ENCODE measurements around the gene CDC42BPA.

CDC42BPA gene

DNA sequence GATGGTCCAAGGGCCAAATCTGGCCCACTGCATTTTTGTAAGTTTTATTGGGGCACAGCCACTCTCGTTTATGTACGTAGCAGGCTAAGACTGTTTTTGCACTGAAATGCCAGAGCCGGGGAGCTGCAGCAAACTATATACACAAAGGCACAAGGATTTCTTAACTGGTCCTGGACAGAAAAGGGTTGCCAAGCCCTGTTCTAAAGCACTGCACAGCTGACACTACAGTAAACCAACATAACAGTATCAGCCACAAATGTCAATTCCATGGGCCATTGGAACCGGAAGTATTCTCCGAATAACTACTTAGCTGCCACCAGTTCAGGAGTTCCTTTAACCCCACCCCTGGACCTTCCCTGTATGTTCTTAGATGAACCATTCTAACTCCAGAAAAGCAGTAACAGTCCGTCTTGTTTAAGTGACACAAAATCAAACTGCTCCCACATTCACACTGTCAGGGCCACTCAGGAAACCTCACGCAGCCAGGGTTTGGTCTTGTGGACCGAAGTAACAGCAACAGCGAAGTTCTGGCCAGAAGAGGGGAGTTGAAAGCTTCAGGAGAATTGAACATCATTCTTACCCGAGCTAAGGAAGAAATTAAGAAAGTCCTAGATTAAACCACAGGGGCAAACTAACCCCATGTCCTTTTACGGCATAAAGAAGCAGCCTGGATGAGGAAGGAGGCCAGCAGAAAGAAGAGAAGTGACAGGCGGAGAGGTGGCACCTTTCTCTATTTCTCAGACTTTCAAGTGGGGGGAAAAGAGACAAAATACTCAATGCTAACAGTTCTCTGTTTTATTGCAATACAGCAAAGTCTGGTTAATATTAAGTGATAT lies 329.0 kb downstream of the CDC42BPA start:
- no peak for DNase-seq

- no peak for DNase-seq
These were observed 330.0 kb downstream of the CDC42BPA start for GRCh38 chr1:226988334-226988666.

DNA sequence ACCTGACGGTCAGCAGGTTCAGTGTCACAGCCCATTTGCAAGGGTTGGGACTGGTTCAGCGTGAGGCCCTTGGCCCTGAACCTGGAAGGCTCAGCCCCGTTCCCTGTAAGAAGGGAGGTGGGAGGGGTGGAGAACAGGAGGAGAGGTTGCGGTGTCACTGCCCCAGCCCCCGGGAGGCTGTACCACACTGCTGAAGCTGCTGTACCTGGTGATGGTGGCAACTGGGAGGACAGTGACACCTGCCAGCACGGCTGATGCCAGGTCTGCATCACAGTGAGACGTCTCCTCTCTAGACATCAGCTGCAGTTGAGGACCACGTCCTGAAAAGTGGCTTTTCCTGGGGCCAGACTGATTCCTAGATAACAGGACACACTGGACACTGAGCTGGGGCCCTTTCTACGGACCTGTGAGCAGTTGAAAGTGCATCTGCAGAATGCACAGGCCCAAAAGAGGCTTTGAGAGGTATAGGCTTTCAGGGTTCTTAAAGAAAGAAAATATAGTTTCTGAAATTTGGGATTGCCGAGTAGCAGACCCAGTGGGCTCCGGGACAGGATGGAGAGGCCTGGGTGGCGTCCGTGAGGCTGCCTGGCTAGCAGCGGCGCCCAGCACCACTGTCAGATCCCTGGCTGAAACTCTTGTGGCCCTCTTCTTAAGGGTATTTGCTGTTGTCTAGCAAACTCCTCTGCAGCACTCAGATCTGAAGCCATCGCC lies 330.5 kb downstream of the CDC42BPA start:
- no peak for DNase-seq

- no peak for DNase-seq
These were observed 331.1 kb downstream of the CDC42BPA start for GRCh38 chr1:226987179-226987536.

DNA sequence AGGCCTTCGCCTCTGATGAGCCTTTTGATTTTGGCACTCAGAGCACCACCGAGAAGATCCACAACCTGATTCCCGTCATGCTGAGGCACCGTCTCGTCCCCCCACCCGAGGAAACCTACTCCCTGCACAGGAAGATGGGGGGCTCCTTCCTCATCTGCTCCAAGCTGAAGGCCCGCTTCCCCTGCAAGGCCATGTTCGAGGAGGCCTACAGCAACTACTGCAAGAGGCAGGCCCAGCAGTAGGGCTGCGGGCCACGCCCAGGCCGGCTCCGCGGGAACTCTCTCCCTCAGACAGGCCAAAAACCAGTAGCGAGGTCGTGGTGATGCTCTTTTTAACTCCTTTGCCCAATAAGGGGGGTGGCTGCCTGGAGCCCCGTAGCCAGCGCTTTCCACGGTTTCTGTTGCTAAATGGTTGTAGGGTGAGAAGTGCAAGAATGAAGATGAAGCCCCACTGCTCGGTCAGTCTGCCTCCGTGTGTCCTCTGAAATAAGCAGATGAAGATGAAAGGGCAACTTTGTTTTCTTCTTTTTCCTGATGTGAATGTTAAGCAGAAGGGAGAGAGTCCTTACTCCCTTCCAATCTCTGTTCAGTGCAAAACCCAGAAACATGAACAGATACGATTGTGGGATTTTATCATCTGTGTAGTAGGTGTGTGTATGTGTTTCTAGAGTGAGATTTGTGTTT lies 331.7 kb downstream of the CDC42BPA start:
- no peak for DNase-seq

- DNase-seq: no peak
These were observed 332.3 kb downstream of the CDC42BPA start for GRCh38 chr1:226985839-226986463.

GRCh38 chr1:226985239-226985838 lies 333.0 kb downstream of the CDC42BPA start:
- no peak for DNase-seq

GRCh38 chr1:226984521-226985238 lies 333.6 kb downstream of the CDC42BPA start:
- DNase-seq: no peak

DNA sequence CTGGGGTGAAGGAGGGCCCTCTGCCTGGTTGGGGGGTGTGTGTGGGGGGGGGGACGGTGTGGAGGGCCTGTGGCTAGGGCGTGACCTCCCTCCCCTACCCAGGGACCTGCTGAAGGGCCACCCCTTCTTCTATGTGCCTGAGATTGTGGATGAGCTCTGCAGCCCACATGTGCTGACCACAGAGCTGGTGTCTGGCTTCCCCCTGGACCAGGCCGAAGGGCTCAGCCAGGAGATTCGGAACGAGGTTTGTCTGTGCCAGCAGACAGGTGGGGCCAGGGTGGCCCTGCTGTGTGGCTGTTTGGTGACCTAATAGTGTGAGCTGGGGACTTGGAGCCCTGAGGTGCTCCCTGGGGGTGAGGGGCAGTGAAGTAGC lies 334.3 kb downstream of the CDC42BPA start:
- DNase-seq: no peak

- DNase-seq: no peak
These were observed 334.9 kb downstream of the CDC42BPA start for GRCh38 chr1:226983247-226983991.

GRCh38 chr1:226982451-226983177 lies 335.7 kb downstream of the CDC42BPA start:
- no peak for DNase-seq

DNA sequence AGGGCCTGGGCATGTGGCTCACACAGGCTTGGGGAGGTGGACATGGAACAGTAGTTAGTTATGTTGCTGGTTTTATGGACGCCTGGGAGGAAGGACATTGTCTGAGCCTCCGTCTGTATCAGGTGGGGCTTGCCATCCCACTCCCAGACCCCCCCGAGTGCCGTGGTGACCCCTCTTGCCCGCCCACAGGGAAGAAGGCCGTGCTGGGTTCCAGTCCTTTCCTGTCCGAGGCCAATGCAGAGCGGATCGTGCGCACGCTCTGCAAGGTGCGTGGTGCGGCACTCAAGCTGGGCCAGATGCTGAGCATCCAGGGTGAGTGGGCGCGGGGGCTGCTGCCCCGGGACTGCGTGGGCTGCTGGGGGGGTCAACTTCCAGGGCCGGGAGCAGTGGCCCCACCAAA lies 336.5 kb downstream of the CDC42BPA start:
- DNase-seq: no peak

- DNase-seq: no peak
These were observed 336.9 kb downstream of the CDC42BPA start for GRCh38 chr1:226981386-226981817.

DNA sequence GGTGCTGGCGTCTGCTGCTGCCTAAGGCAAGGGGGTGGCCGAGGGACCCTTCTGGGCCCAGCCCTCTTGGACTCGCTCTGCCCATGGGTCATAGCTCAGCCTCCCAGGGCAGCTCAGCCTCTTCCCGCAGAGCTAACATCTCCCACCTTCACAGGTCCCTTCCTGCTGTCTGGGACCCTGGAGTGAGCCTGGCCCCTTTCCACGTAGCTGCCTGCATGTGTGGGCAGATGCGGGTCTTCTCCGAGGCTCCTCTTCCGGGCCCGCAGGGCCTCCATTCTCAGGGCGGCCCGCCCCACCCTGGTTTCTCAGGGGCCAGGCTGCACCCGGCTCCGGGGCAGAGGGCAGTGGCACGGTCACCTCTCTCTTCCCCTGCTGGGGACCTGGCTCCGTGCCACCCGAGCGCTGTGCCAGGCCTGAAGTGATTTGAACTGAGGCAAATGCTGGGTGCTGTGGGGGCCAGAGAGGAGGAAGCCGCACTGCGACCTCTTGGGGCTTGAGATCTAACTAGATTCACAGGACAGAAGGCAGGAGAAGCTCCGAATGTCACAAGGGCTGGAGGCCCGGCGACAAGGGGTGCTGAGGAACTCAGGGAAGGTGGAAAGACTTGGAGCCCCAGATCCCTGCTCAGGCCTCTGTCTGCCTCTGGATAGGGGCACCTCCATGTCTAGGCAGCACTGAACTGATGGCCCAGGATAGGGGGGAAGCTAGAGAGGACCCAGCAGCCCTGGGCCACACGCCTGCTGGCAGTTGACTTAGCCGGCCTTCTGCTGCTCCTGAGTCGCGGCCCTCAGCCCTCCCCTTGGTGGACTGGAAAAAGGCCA lies 337.5 kb downstream of the CDC42BPA start:
- no peak for DNase-seq

- no peak for DNase-seq
These were observed 338.2 kb downstream of the CDC42BPA start for GRCh38 chr1:226980122-226980560.

- no peak for DNase-seq
These were observed 338.7 kb downstream of the CDC42BPA start for GRCh38 chr1:226979517-226980121.

- DNase-seq: no peak
These were observed 339.2 kb downstream of the CDC42BPA start for GRCh38 chr1:226979115-226979516.

GRCh38 chr1:226978432-226979114 lies 339.7 kb downstream of the CDC42BPA start:
- DNase-seq: no peak

All from suppressor macrophage treated with lipopolysaccharide for 4 hours (primary cell).